Measurements from ENCODE around the gene LEMD1. TPM values are rescaled to one million over a fixed set of nuclear protein-coding genes. Genes with fewer than 3 reads are reported as not detected.

LEMD1 gene
- total RNA-seq, 1 donor from 2014 or later: not detected

DNA sequence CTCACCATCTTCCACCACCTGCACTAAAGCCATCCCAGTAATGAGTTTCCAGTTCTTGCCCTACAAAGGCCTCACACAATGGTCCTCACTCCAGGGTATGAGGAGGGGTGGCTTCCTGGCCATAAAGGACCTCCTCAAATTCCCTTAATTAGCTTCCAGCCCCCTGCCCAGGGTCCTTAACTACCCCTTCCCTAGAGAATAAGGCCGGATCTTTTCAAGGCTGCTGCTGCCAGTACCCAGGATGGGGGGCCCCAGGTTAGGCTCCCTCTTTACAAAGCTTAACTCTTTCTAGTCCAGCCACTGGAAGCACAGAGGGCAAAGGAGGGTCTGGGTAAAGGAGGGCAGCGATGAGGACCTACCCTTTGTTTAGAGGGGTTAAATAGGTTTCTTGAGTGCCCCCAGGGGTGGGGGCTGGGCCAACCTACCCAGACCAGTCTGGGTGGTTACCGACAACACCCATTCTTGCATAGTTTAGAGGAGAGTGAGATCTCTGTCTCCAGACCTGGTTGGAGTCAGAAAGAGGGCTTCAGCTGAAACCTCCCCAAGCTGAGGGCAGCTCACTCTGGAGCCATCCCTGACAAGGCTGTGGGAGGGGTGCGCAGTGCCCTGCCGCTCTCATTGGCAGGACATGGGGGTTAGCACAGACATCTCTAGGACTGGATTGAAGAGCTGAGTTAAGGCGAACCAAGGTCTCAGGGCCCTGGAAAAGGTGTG is 26.8 kb upstream of the LEMD1 start:
- intact Hi-C loops (cut with DNase I): no loop called here
- DNase-seq (no peak), ATAC-seq (ENCODE audit: poor library complexity) (no peak)

- intact Hi-C loops (cut with DNase I): no loop called here
- no peak for DNase-seq
- no peak for ATAC-seq (ENCODE audit: poor library complexity)
Observed at GRCh38 chr1:205447457-205448341, 25.8 kb upstream of the LEMD1 start.

GRCh38 chr1:205446828-205447227 is 25.0 kb upstream of the LEMD1 start:
- DNase-seq (no peak), ATAC-seq (ENCODE audit: poor library complexity) (peak; percentile 34)

DNA sequence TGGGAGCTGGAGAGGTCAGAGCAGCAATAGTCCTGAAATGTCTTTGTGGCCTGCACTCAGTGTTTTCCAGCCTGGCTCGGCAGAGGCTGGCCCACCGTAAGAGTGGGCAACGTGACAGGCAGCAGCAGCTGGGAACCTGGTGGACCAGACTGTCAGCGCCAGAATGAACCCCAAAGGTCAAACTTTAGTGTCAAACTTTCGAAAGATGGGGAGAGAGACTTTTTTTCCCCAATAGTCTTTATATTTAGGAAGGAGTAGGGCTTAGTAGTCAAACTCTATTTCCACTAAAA is 23.7 kb upstream of the LEMD1 start:
- DNase-seq (no peak), ATAC-seq (ENCODE audit: poor library complexity) (no peak)
- intact Hi-C loops (cut with DNase I): no loop called here

More at GRCh38 chr1:205446828-205447227, 25.0 kb upstream of the LEMD1 start:
- intact Hi-C loops (cut with DNase I): no loop called here

GRCh38 chr1:205444931-205445645 is 23.2 kb upstream of the LEMD1 start:
- intact Hi-C loops (cut with DNase I): no loop called here
- ATAC-seq (ENCODE audit: poor library complexity) (peak; percentile 59), DNase-seq (no peak)

- intact Hi-C loops (cut with DNase I): no loop called here
- ATAC-seq (ENCODE audit: poor library complexity) (no peak), DNase-seq (no peak)
Observed at GRCh38 chr1:205444300-205444930, 22.6 kb upstream of the LEMD1 start.

DNA sequence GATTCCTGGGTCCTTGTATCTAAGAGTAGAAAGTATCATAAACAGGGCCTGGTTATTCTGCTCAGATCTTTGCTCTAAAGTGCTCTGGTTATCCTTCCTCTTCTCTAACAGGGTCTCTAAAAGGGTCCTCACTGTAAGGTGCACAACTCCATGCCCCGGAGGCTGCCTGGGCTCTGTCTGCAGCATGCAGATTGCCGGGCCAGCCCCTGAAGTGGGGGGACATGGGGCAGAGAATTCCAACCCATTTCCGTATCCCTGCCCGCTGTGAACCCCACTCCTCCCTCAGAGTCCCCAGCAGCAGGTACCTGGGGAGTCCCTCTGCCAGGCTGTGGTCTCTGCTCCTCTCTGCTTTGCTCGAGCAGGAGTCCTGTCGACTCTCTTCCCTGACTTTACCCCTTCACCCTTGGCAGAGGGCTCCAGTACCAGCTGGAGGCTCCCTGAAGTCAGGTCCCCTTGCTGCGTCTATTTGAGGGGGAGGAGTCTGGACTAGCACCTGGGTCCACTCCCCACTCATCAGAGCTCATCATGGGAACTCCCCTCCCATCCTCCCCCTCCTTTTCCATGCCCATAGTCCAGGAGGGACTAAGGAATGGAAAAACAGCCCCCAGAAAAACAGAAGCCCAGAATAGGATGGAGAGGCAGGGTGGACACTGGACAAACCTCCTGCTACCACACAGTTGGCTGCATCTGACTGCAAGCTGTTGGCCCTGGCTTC is 21.9 kb upstream of the LEMD1 start:
- no peak for DNase-seq
- intact Hi-C loops (cut with DNase I): no loop called here
- ATAC-seq (ENCODE audit: poor library complexity): no peak

- DNase-seq (no peak), ATAC-seq (ENCODE audit: poor library complexity) (no peak)
- intact Hi-C loops (cut with DNase I): no loop called here
Observed at GRCh38 chr1:205442051-205442725, 20.3 kb upstream of the LEMD1 start.

DNA sequence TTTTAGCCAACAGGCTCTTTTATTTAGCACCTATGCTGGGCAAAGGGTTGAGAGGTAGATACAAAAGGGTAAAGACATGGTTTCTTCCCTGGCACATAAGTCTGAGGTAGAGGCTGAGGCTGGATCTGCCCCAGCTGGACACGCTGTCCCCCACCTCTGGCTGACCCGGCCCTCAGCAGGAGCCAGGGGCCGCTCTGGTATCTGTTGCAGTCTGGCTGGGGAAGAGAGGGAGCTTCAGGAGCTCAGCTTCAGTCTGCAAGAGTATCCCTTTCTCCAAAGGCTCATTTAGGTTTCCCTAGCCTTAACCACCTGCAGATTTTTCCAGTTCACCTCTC is 19.8 kb upstream of the LEMD1 start:
- ATAC-seq (ENCODE audit: poor library complexity) (no peak), DNase-seq (no peak)
- intact Hi-C loops (cut with DNase I): no loop called here

DNA sequence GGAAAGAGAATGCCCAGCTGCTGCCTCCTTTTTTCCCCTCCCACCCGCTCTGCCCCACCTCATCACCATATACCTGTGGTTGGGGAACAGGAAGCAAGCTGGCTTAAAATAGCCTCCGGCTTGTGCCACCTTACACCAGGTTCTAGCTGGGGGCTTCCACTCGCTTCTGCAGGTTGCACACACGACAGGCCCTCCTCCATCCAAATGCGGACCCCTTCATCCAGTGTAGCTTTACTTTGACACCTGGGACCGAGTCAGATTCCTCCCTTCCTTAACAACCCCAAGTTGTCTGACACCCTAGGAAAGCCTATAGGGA is 19.4 kb upstream of the LEMD1 start:
- intact Hi-C loops (cut with DNase I): no loop called here
- DNase-seq (no peak), ATAC-seq (ENCODE audit: poor library complexity) (no peak)

DNA sequence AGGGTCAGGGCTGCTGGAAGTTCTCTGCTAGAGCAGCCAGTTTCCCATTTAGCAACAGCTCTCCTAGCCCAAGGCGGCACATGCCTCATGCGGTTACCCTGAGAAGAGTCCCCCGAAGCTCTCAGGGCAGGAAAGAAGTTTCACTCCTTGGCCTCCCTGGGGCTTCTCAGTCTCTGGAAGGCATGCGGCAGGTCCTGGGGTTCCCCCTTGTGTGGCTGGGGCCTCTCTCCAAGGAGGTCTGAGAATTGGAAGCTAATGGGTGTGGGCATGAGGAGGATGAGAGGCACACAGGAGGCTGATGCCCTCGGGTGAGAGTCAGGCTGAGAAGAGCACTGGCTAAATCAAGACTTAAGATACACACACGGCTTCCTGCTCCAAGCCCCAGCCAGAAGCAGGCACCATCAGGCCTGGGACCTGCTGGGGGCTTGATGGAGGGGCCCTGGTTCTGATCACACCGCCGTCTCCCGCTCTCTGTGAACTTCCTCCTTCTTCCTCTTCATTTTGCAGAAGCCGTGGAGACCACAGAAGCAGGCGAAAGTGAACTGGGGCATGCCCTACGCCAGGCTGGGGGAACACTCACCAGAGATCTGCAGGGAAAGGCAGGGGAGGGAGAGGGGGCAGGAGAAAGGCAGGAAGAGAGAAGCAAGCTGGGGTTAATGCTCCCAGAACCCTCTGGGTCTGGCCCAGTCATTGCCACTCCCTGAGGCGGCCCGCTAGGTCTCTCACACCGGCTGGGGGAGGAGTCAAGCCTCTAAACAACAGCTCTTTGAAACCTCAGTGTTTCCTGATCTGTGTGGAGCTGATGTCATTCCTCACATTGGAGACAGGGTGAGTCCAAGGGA is 18.8 kb upstream of the LEMD1 start:
- ATAC-seq (ENCODE audit: poor library complexity): peak; percentile 53
- intact Hi-C loops (cut with DNase I): no loop called here
- DNase-seq: no peak

DNA sequence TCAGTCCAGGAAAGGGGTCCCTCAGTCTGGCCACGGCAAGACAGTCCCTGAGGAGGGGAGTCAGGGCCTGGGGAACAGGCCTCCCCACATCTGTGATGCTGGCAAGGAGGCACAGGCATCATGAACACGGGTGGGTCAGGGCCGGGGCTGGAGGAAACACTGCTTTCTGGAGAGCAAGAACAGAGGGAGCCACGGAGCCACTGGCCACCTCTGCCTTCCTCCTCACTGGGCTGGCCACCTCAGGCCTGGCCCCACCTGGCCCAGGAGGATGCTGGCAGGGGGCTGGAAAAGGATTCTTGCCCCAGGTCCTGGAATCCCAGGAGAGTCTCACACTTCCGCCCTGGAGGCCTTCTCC is 18.2 kb upstream of the LEMD1 start:
- ATAC-seq (ENCODE audit: poor library complexity) (no peak), DNase-seq (no peak)
- intact Hi-C loops (cut with DNase I): no loop called here

- ATAC-seq (ENCODE audit: poor library complexity) (peak; percentile 90), DNase-seq (peak; percentile 86)
- intact Hi-C loops (cut with DNase I): no loop called here
Observed at GRCh38 chr1:205438213-205439158, 16.6 kb upstream of the LEMD1 start.

GRCh38 chr1:205437570-205437969 is 15.7 kb upstream of the LEMD1 start:
- ATAC-seq (ENCODE audit: poor library complexity) (no peak), DNase-seq (no peak)
- intact Hi-C loops (cut with DNase I): no loop called here

GRCh38 chr1:205436776-205437410 is 15.0 kb upstream of the LEMD1 start:
- intact Hi-C loops (cut with DNase I): no loop called here
- no peak for DNase-seq

More at GRCh38 chr1:205436776-205437410, 15.0 kb upstream of the LEMD1 start:
- no peak for ATAC-seq (ENCODE audit: poor library complexity)
